Measurements from ENCODE around the gene SLC27A4. TPM values are rescaled to one million over a fixed set of nuclear protein-coding genes. Genes with fewer than 3 reads are reported as not detected.

The SLC27A4 gene
- total RNA-seq, 4 donors from 2014 or later, result 36.6 to 110 (median 72.2) TPM

DNA sequence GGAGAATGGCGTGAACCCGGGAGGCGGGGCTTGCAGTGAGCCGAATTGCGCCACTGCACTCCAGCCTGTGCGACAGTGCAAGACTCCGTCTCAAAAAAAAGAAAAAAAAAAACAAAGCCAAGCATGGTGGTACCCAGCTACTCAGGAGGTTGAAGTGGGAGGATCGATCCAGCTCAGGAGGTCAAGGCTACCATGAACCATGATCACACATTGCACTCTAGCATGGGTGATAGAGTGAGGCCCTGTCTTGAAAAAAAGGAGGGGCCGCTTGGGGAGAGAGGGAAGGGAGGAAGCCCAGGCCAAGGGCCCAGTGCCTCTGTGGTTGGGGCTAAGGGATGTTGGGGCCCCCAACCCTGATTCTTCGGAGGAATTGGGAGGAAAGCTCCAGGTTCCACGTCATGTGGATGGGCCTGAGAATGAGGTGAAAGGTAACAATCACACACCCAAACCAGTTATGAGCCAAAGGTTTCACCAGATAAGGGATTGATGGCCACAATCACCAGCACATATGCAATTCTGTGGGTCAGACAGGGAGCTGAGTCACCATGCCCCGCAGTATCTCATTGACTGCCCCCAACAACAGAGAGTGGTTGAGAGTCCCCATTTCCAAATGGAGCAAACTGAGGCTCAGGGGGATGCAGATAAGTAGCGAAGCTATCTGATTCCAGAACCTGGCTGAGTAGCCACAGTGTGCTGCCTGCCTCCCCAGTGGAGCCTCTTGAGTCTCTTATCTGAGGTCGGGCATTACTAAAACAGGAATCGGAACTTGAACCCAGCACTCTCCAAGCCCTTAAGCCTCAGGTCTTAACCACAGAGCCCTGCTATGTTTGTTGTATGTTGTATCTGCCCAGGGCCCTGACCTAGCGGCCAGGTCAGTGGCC lies 43.7 kb upstream of the SLC27A4 start:
- 83 to 86% methylated on average over 5 to 13 of the region's 16 CpGs for WGBS, 2 donors

DNA sequence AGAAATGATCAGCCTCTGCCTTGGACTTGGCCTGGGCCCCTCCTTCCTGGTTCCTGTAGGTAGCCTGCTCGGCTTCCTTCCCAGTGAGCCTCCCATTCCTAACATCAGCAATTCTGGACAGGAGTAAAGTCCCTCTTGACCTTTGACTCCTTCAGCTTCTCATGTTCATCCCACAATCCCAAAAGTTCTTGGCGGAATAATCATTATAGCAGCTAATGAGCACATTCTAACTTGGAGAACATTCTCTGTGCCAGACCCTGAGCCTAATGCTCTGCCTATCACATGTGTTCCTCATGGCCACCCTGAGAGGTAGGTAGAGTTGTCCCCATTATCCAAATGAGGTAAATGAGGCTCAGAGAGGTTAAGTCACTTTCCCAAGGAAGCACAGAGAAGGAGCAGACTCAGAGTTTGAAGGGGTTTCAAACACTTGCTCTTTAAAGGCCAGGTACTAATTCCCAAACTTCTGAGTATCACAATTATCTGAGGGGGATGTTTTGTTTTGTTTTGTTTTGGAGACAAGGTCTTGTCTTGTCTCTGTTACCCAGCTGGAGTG lies 43.0 kb upstream of the SLC27A4 start:
- Histone ChIP-seq H3K36me3 (peaks cover 0 to 4% (median 0%) of the 10 kb centered on the region in 3 donors), H3K9me3 (no peaks in the 10 kb centered on the region), H3K27me3 (no peaks in the 10 kb centered on the region), H3K4me3 (no peak overlapping the region), H3K27ac (no peak overlapping the region), H3K4me1 (peaks cover 0 to 31% (median 11%) of the 10 kb centered on the region in 3 donors)
- TF ChIP-seq, protein P1, sequence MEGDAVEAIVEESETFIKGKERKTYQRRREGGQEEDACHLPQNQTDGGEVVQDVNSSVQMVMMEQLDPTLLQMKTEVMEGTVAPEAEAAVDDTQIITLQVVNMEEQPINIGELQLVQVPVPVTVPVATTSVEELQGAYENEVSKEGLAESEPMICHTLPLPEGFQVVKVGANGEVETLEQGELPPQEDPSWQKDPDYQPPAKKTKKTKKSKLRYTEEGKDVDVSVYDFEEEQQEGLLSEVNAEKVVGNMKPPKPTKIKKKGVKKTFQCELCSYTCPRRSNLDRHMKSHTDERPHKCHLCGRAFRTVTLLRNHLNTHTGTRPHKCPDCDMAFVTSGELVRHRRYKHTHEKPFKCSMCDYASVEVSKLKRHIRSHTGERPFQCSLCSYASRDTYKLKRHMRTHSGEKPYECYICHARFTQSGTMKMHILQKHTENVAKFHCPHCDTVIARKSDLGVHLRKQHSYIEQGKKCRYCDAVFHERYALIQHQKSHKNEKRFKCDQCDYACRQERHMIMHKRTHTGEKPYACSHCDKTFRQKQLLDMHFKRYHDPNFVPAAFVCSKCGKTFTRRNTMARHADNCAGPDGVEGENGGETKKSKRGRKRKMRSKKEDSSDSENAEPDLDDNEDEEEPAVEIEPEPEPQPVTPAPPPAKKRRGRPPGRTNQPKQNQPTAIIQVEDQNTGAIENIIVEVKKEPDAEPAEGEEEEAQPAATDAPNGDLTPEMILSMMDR (IDR thresholded peaks at IDR 0.05), result no peak
- no peak for TF ChIP-seq POLR2A (IDR thresholded peaks at IDR 0.05)
- WGBS, 2 donors, result 70 to 92% methylated on average over 2 of the region's 2 CpGs
- intact Hi-C loops (cut with DNase I), result no loop called here
- DNase-seq, result no peak

More for the DNA sequence above, 43.7 kb upstream of the SLC27A4 start:
- TF ChIP-seq, protein P1 (IDR thresholded peaks at IDR 0.05), result no peak
- TF ChIP-seq POLR2A (IDR thresholded peaks at IDR 0.05), result no peak
- H3K27me3 ChIP-seq, result no peaks in the 10 kb centered on the region
- H3K36me3 ChIP-seq, result peaks cover 0 to 4% (median 0%) of the 10 kb centered on the region in 3 donors
- intact Hi-C loops (cut with DNase I), result no loop called here
- peak overlapping the region in 1 of 4 donors; percentile 3 for H3K27ac ChIP-seq
- peaks cover 0 to 31% (median 11%) of the 10 kb centered on the region in 3 donors for H3K4me1 ChIP-seq
- H3K4me3 ChIP-seq, result no peak overlapping the region
- DNase-seq, result no peak
- no peaks in the 10 kb centered on the region for H3K9me3 ChIP-seq

DNA sequence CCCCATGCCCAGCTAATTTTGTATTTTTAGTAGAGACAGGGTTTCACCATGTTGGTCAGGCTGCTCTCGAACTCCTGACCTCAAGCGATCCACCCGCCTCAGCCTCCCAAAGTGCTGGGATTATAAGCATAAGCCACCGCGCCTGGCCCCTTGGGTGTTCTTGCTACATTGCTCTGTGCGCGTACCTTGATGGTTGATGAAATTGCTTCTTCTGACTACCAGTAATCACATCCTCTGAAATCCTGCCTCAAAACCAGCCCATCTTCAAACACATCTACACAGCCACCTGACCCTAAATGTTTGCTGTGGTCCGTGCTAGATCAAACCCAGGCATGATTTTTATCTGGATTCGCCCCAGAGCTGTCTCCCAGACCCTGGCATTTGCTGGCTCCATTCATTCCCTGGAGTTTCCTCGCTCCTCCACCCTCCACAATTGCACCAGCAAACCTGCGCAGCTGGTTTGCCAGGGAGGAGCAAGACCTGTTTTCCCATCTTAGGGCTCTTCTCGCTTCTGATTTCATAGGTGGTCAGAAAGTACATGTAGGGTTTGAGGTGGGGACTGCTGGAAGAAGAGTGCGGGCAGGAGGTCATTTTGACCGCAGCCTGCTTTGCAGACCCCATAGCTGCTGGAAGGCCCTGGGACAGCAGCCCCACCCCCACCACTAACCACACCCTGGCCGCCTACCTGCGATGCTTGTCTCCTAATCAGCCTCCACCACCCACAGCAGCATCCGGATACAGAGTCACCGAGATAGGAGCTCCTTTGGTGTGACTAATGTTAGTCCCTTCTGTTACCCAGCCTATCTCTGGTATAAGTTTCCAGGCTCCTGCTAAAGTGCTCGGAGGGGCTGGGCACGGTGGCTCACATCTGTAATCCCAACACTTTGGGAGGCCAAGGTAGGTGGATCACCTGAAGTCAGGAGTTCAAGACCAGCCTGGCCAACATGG lies 41.5 kb upstream of the SLC27A4 start:
- no peak for DNase-seq
- H3K27me3 ChIP-seq, result no peaks in the 10 kb centered on the region
- H3K27ac ChIP-seq, result peak overlapping the region; percentile 62 to 80 (median 72)
- TF ChIP-seq, protein P1 (IDR thresholded peaks at IDR 0.05), result no peak
- no peak for TF ChIP-seq POLR2A (IDR thresholded peaks at IDR 0.05)
- H3K9me3 ChIP-seq, result no peaks in the 10 kb centered on the region
- WGBS, 2 donors, result 52 to 80% methylated on average over 13 to 16 of the region's 20 CpGs
- no peak overlapping the region for H3K4me3 ChIP-seq
- H3K4me1 ChIP-seq, result peaks cover 0 to 32% (median 11%) of the 10 kb centered on the region in 3 donors
- intact Hi-C loops (cut with DNase I), result no loop called here
- peaks cover 0 to 4% (median 0%) of the 10 kb centered on the region in 3 donors for H3K36me3 ChIP-seq

DNA sequence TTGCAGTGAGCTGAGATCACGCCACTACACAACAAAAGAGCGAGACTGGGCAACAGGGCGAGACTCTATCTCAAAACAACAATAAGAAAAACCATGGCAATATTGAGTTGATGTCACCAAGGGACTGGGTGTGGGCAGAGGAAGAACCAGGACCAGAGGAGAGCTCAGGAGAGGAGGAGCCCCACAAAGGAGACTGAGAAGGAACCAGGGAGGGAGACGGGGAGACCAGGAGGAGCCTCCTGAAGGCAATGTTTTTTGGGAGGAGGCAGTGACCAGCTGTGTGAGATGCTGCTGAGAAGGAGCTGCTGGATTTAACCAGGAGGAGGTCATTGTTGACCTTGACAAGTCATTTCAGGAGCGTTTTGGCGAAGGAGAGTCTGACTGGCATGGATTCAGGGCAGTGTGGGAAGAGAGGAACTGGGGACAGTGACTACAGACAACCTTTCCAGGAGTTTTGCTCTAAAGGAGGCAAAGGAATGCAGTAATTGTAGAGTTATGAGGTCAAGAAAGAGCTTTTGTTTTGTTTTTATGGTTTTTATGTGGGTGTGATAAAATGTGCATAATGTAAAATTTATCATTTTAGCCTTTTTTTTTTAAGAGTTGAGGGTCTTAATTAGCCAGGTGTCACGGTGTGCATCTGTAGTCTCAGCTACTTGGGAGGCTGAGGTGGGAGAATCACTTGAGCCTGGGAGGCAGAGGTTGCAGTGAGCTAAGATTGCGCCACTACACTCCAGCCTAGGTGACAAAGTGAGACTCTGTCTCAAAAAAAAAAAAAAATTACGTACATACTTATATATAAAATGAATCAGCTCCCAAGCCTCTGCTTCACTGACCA lies 36.0 kb upstream of the SLC27A4 start:
- WGBS, 2 donors, result 74 to 84% methylated on average over 9 of the region's 9 CpGs
- Histone ChIP-seq H3K36me3 (peaks cover under 1 to 19% (median 4%) of the 10 kb centered on the region in 3 donors), H3K9me3 (no peaks in the 10 kb centered on the region), H3K4me1 (peaks cover 0 to 49% (median 14%) of the 10 kb centered on the region in 3 donors), H3K4me3 (no peak overlapping the region), H3K27me3 (no peaks in the 10 kb centered on the region), H3K27ac (peak overlapping the region in 3 of 4 donors; percentile 81 to 92 (median 86))
- no peak for TF ChIP-seq POLR2A (IDR thresholded peaks at IDR 0.05)
- TF ChIP-seq, protein P1 (IDR thresholded peaks at IDR 0.05), result no peak
- no peak for DNase-seq
- intact Hi-C loops (cut with DNase I), result no loop called here
